Smooth muscle cell (in vitro differentiated cells): ENCODE data around the gene MRPL46. TPM values are rescaled to one million over a fixed set of nuclear protein-coding genes. Genes with fewer than 3 reads are reported as not detected.
A peak's percentile ranks its signal among the peaks of the same experiment; 100 is the strongest.

Experiments used
- DNase-seq: peaks from one replicate; lab custom pipeline; 2025; ENCODE audit not compliant: unreplicated experiment; lab: John Stamatoyannopoulos, UW
- H2AFZ ChIP-seq: fragments of 200-600 bp; sonication (generic); 2 replicates; pipeline ENCODE4 v1.6.0; 2016; ENCODE audit warnings: antibody characterized with exemption, low read depth, mild to moderate bottlenecking
- H3F3A ChIP-seq: fragments of 200-600 bp; sonication (generic); 2 replicates; pipeline ENCODE4 v1.6.0; 2017; ENCODE audit warnings: antibody characterized with exemption, low read depth
- H3K27ac ChIP-seq: fragments of 200-600 bp; sonication (generic); 2 replicates; pipeline ENCODE4 v1.5.1; 2016; ENCODE audit warnings: low read depth, mild to moderate bottlenecking
- H3K27me3 ChIP-seq: fragments of 200-600 bp; sonication (generic); 2 replicates; pipeline ENCODE4 v1.6.1; 2016; ENCODE audit warnings: low read depth, mild to moderate bottlenecking
- H3K36me3 ChIP-seq: fragments of 200-600 bp; sonication (generic); 2 replicates; pipeline ENCODE4 v1.5.1; 2016; ENCODE audit warnings: low read depth
- H3K4me1 ChIP-seq: fragments of 200-600 bp; sonication (generic); 2 replicates; pipeline ENCODE4 v1.5.1; 2016; ENCODE audit warnings: low read depth
- H3K4me2 ChIP-seq: fragments of 200-600 bp; sonication (generic); 2 replicates; pipeline ENCODE4 v1.6.0; 2016; ENCODE audit warnings: mild to moderate bottlenecking
- H3K4me3 ChIP-seq: fragments of 200-600 bp; sonication (generic); 2 replicates; pipeline ENCODE4 v1.5.1; 2016; ENCODE audit warnings: mild to moderate bottlenecking
- H3K79me2 ChIP-seq: fragments of 200-600 bp; sonication (generic); 2 replicates; pipeline ENCODE4 v1.6.0; 2016; ENCODE audit warnings: low read depth, mild to moderate bottlenecking
- H3K9ac ChIP-seq: fragments of 200-600 bp; sonication (generic); 2 replicates; pipeline ENCODE4 v1.6.0; 2016; ENCODE audit warnings: low read depth
- H3K9me3 ChIP-seq: fragments of 200-600 bp; sonication (generic); replicated peaks from 2 replicates; pipeline ENCODE4 v1.5.1; 2016; ENCODE audit warnings: low read depth
- H4K20me1 ChIP-seq: fragments of 200-600 bp; sonication (generic); 2 replicates; pipeline ENCODE4 v1.6.0; 2016; ENCODE audit warnings: low read depth
- CTCF ChIP-seq: fragments of 200-600 bp; sonication (generic); IDR thresholded peaks from 2 replicates; pipeline ENCODE4 v1.5.1; 2017; ENCODE audit warnings: borderline replicate concordance, mild to moderate bottlenecking, antibody characterized with exemption; ENCODE audit not compliant: insufficient read depth, poor library complexity, severe bottlenecking
- WGBS: methylation state at CpG from one replicate; pipeline ENCODE4 v1.1.7; 2016; ENCODE audit warnings: low lambda C conversion rate; 5-methylcytosine and 5-hydroxymethylcytosine counted together
- polyA plus RNA-seq: library from polyadenylated mRNA; unstranded; fragments of >200 nt; fragmentation: Nextera tagmentation; extraction: Ambion mirVana; gene quantifications from 2 replicates; pipeline ENCODE4 v1.2.1, GENCODE V29; 2016
- total RNA-seq: library from RNA; depleted of rRNA; stranded (reverse); fragments of >200 nt; gene quantifications from 2 replicates; pipeline ENCODE4 v1.2.3, GENCODE V29; 2014

The MRPL46 gene
- total and polyA plus RNA-seq, 2 experiments from 2014 or later: 17.1 to 31.0 TPM

- Histone ChIP-seq H3K9me3 (no peaks in the 10 kb centered on the region), H3K27ac (peak overlapping the region; percentile 87), H3K4me3 (no peak overlapping the region), H2AFZ (no peak overlapping the region), H3K36me3 (no peaks in the 10 kb centered on the region), H3K79me2 (no peaks in the 10 kb centered on the region), H4K20me1 (no peaks in the 10 kb centered on the region), H3K4me1 (no peaks in the 10 kb centered on the region), H3K4me2 (peak overlapping the region; percentile 16), H3K9ac (peak overlapping the region; percentile 30), H3K27me3 (no peaks in the 10 kb centered on the region), H3F3A (peaks cover 8% of the 10 kb centered on the region)
- DNase-seq: no peak
- 69% methylated on average over 3 of the region's 3 CpGs for WGBS
- no peak for TF ChIP-seq CTCF
Measured at GRCh38 chr15:88512078-88512477, 44.9 kb upstream of the MRPL46 start.

GRCh38 chr15:88511161-88511560 is 44.0 kb upstream of the MRPL46 start:
- Histone ChIP-seq H3F3A (peaks cover 8% of the 10 kb centered on the region), H2AFZ (no peak overlapping the region), H3K9ac (no peak overlapping the region), H3K9me3 (no peaks in the 10 kb centered on the region), H3K4me3 (no peak overlapping the region), H3K27ac (no peak overlapping the region), H3K36me3 (no peaks in the 10 kb centered on the region), H3K27me3 (no peaks in the 10 kb centered on the region), H3K79me2 (no peaks in the 10 kb centered on the region), H3K4me2 (no peak overlapping the region), H4K20me1 (no peaks in the 10 kb centered on the region), H3K4me1 (no peaks in the 10 kb centered on the region)
- TF ChIP-seq CTCF: no peak
- no peak for DNase-seq
- WGBS: 97% methylated on average over 2 of the region's 2 CpGs

GRCh38 chr15:88509964-88510363 is 42.8 kb upstream of the MRPL46 start:
- H3K4me1 ChIP-seq: no peaks in the 10 kb centered on the region
- no peak overlapping the region for H3K27ac ChIP-seq
- no peak overlapping the region for H3K4me2 ChIP-seq
- no peak for DNase-seq
- H4K20me1 ChIP-seq: no peaks in the 10 kb centered on the region
- H3F3A ChIP-seq: peaks cover 8% of the 10 kb centered on the region
- no peak overlapping the region for H2AFZ ChIP-seq
- H3K36me3 ChIP-seq: no peaks in the 10 kb centered on the region
- no peak overlapping the region for H3K9ac ChIP-seq
- no peaks in the 10 kb centered on the region for H3K79me2 ChIP-seq
- no peaks in the 10 kb centered on the region for H3K27me3 ChIP-seq
- H3K9me3 ChIP-seq: no peaks in the 10 kb centered on the region
- TF ChIP-seq CTCF: no peak
- no peak overlapping the region for H3K4me3 ChIP-seq

- WGBS: 96% methylated on average over 4 of the region's 4 CpGs
- Histone ChIP-seq H3K9me3 (no peaks in the 10 kb centered on the region), H3K27me3 (no peaks in the 10 kb centered on the region), H2AFZ (no peak overlapping the region), H3K4me1 (no peaks in the 10 kb centered on the region), H3K27ac (no peak overlapping the region), H3K36me3 (no peaks in the 10 kb centered on the region), H3K9ac (no peak overlapping the region), H3K79me2 (no peaks in the 10 kb centered on the region), H3K4me2 (no peak overlapping the region), H3K4me3 (no peak overlapping the region), H3F3A (peaks cover 8% of the 10 kb centered on the region), H4K20me1 (no peaks in the 10 kb centered on the region)
- TF ChIP-seq CTCF: no peak
- no peak for DNase-seq
Measured at GRCh38 chr15:88509321-88509720, 42.1 kb upstream of the MRPL46 start.
